IPS DF 6.9 (cell line): ENCODE data around the gene LRP1B.

Experiments
- DNase-seq: peaks from one replicate; pipeline ENCODE4 v3.0.0-alpha.2; 2013; ENCODE audit warnings: low read depth, low spot score
- H3K27ac ChIP-seq: one replicate; pipeline ENCODE4 v1.5.1; 2013; ENCODE audit warnings: low read length, control low read depth
- H3K27me3 ChIP-seq: 2 replicates; pipeline ENCODE4 v1.6.1; 2013; ENCODE audit warnings: mild to moderate bottlenecking, low read length; ENCODE audit not compliant: control insufficient read depth, insufficient read depth
- H3K36me3 ChIP-seq: 2 replicates; pipeline ENCODE4 v1.6.1; 2013; ENCODE audit warnings: low read length; ENCODE audit not compliant: control insufficient read depth, insufficient read depth
- H3K4me1 ChIP-seq: 2 replicates; pipeline ENCODE4 v1.6.1; 2013; ENCODE audit warnings: low read length; ENCODE audit not compliant: control insufficient read depth, insufficient read depth
- H3K4me3 ChIP-seq: 2 replicates; pipeline ENCODE4 v1.5.1; 2013; ENCODE audit warnings: mild to moderate bottlenecking, low read length
- H3K9me3 ChIP-seq: 2 replicates; pipeline ENCODE4 v1.6.1; 2013; ENCODE audit warnings: low read length, inconsistent platforms; ENCODE audit not compliant: control insufficient read depth, insufficient read depth
- WGBS: extraction: QIAGEN DNeasy Blood & Tissue Kit; methylation state at CpG from one replicate; pipeline ENCODE4 v1.1.7; 2013; ENCODE audit warnings: mixed read lengths, missing lambda C conversion rate; ENCODE audit not compliant: insufficient read length, insufficient coverage; 5-methylcytosine and 5-hydroxymethylcytosine counted together

The LRP1B gene

DNA sequence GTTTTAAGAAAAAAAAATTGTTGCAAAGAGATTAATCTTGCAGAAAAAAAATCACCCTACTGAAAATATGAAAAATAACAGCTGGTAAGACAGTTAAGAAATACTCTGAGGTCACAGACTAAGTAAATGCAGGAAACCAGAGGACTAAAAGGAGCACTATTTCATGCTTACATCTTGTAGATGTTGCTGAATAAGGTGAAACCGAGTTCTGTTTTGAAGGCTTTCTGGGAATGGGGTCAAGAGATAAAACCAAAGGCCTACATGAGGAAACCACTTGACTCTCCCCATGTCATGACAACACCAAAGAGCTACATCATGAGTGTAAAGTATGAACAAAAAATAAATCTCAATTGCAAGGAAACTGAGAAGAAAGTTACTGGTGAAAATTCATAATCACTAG lies 197.6 kb downstream of the LRP1B start:
- H3K4me3 ChIP-seq = no peak overlapping the region
- H3K36me3 ChIP-seq = no peaks in the 10 kb centered on the region
- no peaks in the 10 kb centered on the region for H3K9me3 ChIP-seq
- H3K27me3 ChIP-seq = no peaks in the 10 kb centered on the region
- no peak for DNase-seq
- WGBS = no CpG with 5 or more reads among the region's 1 CpG
- H3K27ac ChIP-seq = no peak overlapping the region
- no peaks in the 10 kb centered on the region for H3K4me1 ChIP-seq

DNA sequence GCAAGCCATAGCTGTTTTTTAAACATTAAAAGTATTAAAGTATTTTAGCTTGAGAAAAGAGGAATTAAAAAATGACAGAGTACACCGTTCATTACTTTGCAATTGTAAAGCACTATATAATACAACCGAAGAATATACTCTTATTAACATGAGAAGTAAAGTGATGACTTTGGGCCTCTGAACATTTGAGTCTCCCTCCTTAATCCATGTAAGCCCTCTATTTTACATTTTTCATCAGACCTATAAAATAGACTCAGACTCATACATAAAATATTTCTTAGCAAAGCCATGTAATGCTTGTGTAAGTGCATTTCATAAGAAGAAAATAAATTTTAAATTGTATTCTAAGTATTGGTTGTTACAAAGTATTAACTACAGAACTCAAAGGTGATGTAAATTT lies 198.6 kb downstream of the LRP1B start:
- no peak overlapping the region for H3K4me3 ChIP-seq
- no peaks in the 10 kb centered on the region for H3K4me1 ChIP-seq
- DNase-seq = no peak
- H3K9me3 ChIP-seq = no peaks in the 10 kb centered on the region
- H3K27me3 ChIP-seq = no peaks in the 10 kb centered on the region
- H3K36me3 ChIP-seq = no peaks in the 10 kb centered on the region
- H3K27ac ChIP-seq = no peak overlapping the region
- WGBS = no CpG with 5 or more reads among the region's 2 CpGs

DNA sequence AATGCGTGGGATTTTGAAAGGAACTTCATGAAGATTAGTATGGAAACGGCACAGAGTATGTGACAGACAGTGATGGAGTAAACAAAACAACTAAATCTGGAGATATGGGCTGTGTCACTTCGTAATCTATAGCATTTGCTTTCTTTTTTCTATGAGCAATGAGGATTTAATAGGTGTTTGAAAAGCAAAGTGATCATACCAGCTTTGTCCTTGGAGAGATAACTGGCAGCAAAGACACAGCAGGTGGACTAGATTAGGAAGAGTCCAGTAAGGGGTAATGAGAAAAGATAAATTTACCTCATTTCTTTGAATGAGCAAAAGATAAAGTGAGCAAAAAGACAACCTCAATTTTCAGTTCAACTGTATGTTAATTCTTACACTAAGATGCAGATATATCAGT lies 199.0 kb downstream of the LRP1B start:
- no peaks in the 10 kb centered on the region for H3K27me3 ChIP-seq
- no peaks in the 10 kb centered on the region for H3K4me1 ChIP-seq
- no peaks in the 10 kb centered on the region for H3K9me3 ChIP-seq
- no peak for DNase-seq
- H3K27ac ChIP-seq = no peak overlapping the region
- no peak overlapping the region for H3K4me3 ChIP-seq
- no CpG with 5 or more reads among the region's 3 CpGs for WGBS
- no peaks in the 10 kb centered on the region for H3K36me3 ChIP-seq

DNA sequence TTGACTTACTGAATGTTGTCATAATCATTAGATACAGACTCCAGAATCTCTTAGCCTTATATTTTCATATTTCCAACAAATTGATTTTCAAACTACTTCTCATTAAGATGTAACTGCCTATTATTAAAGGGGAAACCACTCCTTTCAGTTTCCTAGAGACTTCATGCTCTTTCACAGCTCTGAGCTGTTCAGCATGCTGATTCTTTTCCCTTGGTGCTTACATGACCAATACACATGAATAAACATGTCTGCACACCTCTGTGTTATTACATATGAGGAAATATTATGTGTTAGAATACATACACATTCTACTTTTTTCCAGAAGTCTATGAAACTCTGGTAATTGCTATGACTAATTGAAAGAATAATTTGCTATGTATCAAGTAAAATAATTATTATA lies 200.0 kb downstream of the LRP1B start:
- H3K4me1 ChIP-seq = no peaks in the 10 kb centered on the region
- no peak for DNase-seq
- no peaks in the 10 kb centered on the region for H3K36me3 ChIP-seq
- no peaks in the 10 kb centered on the region for H3K27me3 ChIP-seq
- no peak overlapping the region for H3K27ac ChIP-seq
- no peaks in the 10 kb centered on the region for H3K9me3 ChIP-seq
- H3K4me3 ChIP-seq = no peak overlapping the region

DNA sequence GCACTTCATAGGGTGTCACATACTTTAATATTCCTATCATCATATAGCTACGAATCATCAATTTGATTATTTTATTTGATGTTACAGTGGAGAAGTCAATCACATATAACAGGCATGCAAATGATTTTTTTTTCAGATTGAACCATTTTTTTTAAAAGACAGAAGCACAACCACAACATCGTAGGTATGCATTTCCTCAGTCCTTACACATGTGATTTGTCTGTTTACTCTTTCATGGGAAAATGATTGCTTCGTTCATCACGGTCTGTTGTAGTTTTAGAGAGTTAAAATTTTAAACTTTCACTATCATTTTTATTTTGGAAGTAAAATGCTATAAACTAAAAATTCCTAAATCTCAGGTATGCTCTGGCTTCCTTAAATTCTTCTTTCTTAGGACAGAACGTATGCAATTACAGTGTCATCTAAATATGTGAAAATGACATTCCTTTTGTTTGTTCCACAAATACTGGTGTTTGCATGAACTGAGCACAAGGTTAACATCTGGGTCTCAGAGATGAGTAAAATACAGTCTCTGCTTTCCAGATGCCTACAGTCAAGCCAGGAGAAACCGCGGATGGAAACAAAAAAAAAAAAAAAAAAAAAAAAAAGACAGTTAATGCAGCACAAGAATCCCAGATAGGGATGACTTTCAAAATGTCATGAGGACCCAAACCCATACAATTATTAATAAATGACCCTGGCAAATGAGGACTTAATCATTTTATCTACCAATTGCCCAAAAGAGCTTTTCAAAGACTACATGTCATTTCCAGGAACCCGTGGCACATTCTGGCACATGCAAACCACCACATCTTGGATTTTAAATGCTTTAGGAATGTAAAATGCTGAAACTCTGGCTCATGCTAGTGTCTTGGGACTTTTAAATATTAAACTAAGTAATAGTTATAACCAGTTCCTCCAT lies 201.2 kb downstream of the LRP1B start:
- no CpG with 5 or more reads among the region's 8 CpGs for WGBS
- DNase-seq = no peak
- Histone ChIP-seq H3K36me3 (no peaks in the 10 kb centered on the region), H3K9me3 (no peaks in the 10 kb centered on the region), H3K27ac (no peak overlapping the region), H3K4me3 (no peak overlapping the region), H3K27me3 (no peaks in the 10 kb centered on the region), H3K4me1 (no peaks in the 10 kb centered on the region)

DNA sequence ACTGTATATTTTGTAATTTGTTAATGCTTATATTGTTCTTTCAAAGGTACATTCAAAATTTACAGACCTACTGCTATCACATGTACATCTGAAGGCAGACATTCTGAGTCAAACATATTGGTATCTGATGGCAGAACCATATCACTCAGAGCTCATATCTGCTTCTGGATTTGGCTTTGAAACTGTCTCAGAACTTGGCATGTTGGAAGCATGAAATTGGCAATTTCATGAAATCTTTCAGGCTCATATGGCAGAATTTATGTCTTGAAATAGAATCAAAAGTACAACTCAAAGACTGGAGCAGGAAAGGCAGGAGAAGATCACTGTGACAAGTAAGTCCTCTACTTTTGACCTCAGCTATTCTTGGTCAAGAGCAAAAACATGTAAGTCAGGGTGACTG lies 202.3 kb downstream of the LRP1B start:
- H3K4me1 ChIP-seq = no peaks in the 10 kb centered on the region
- no peak overlapping the region for H3K4me3 ChIP-seq
- H3K36me3 ChIP-seq = no peaks in the 10 kb centered on the region

DNA sequence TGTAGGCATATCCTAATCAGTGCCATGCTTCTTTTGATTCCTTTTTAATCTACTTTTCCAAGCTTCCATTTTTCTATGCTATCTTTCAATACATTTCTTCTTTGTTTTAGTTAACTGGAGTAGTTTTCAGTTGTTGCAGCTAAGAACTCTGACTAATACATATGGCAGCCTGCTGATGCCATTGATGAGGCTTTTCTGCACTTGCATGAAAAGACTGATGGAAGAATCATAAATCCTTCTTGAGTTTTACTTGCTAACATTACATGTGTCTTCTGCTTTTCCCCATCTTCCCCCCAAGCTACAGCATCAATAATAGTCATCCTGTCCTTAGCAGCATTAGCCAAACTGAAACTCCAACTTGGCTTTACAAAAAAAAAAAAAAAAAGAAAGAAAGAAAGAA lies 203.3 kb downstream of the LRP1B start:
- Histone ChIP-seq H3K4me1 (no peaks in the 10 kb centered on the region), H3K9me3 (no peaks in the 10 kb centered on the region), H3K36me3 (no peaks in the 10 kb centered on the region)

More for the DNA sequence above, 202.3 kb downstream of the LRP1B start:
- Histone ChIP-seq H3K27me3 (no peaks in the 10 kb centered on the region), H3K27ac (no peak overlapping the region), H3K9me3 (no peaks in the 10 kb centered on the region)
- no peak for DNase-seq

DNA sequence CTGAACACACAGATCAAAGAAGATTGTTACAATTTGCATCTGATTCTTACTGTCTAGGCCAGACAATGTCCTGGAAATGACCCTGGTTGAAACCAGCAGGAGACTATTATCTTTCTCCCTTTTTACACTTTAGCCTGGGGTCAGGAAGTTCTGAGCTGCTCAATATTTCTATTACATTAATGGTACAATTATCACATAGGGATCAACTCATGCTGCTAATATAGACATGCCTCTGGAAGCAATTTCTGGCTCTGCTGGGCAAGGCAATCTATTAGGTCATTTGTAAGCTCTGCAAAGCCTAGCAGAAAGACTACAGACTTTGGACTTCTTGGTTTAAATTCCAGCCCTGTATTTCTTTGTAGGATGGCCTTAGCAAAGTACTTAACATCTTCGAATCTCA lies 205.3 kb downstream of the LRP1B start:
- DNase-seq = no peak
- Histone ChIP-seq H3K4me1 (no peaks in the 10 kb centered on the region), H3K4me3 (no peak overlapping the region), H3K27ac (no peak overlapping the region), H3K27me3 (no peaks in the 10 kb centered on the region), H3K36me3 (no peaks in the 10 kb centered on the region), H3K9me3 (no peaks in the 10 kb centered on the region)
- no CpG with 5 or more reads among the region's 1 CpG for WGBS

More for the DNA sequence above, 203.3 kb downstream of the LRP1B start:
- Histone ChIP-seq H3K4me3 (no peak overlapping the region), H3K27me3 (no peaks in the 10 kb centered on the region), H3K27ac (no peak overlapping the region)
- no peak for DNase-seq

DNA sequence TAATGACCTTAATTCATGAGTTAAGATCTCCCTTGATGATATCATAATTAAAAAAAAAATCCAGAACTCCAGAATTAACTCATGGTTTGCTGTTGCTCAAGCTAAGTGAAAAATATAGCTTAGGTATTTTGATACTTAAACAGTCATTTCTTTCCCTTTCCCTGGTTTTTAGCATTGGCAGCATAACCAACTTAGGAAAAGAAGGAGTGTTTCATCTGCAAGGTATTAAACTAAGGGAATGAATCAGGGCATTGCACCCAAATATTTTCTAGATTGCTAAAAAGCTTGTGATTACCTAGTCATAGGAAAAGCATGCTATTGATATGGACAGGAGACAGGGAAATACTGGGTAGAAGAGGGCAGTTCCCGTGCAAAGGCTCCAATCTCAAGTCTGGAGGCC lies 207.2 kb downstream of the LRP1B start:
- Histone ChIP-seq H3K9me3 (no peaks in the 10 kb centered on the region), H3K27ac (no peak overlapping the region), H3K4me3 (no peak overlapping the region), H3K36me3 (no peaks in the 10 kb centered on the region), H3K4me1 (no peaks in the 10 kb centered on the region), H3K27me3 (no peaks in the 10 kb centered on the region)
- WGBS = no CpG with 5 or more reads among the region's 1 CpG
- no peak for DNase-seq

DNA sequence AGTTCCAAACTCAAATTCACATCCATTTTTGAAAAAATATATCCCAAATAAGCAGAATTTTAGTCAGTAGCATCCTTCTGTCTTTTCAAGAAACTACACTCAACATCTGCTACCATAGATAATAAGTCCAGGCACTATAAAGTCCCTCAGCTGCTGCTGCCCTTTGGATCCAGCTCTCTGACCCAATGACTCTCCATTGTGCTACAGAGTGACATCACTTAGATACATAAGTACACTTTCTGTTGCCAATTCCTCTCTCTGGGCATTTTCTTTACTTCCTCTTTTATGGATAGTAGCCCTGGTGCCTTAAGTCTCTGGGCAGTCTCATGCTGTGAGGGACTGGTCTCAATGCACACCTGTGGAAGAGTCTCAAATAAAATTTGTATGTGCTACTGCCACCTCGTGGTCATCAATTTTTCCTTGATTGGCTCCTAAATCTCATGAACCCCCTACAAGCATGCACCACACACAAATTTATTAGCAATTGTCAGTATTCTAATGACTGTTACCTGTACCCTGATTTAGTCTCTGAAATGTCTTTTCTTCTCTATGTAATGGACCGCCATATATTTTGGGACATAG lies 219.2 kb downstream of the LRP1B start:
- no CpG with 5 or more reads among the region's 2 CpGs for WGBS
- DNase-seq = peak; percentile 63
- Histone ChIP-seq H3K27ac (no peak overlapping the region), H3K36me3 (no peaks in the 10 kb centered on the region), H3K4me1 (peaks cover 1% of the 10 kb centered on the region; the same call in 1 of the 2 replicates), H3K27me3 (no peaks in the 10 kb centered on the region), H3K9me3 (no peaks in the 10 kb centered on the region), H3K4me3 (no peak overlapping the region)

DNA sequence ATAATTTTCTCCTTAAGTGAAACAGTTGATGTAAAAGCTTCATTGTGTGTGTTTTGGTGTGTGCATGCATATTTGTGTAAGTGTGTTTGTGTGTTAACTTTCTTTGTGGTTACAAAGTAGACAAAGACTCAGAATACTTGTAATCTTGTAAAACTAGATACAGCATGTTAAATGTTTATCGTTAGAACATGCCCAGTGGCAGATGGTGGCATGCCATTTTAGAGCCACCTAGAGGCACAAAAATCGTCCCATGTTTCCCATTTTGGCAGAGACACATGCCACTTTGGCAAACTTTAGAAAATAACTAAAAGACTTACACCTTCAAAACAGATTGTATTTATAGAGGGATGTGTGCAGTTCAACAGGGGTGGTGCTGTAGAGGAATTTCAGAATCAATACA lies 224.1 kb downstream of the LRP1B start:
- H3K9me3 ChIP-seq = no peaks in the 10 kb centered on the region
- no CpG with 5 or more reads among the region's 2 CpGs for WGBS
- no peak for DNase-seq
- no peaks in the 10 kb centered on the region for H3K36me3 ChIP-seq
- peaks cover 1% of the 10 kb centered on the region; the same call in 1 of the 2 replicates for H3K4me1 ChIP-seq
- H3K27ac ChIP-seq = no peak overlapping the region
- no peaks in the 10 kb centered on the region for H3K27me3 ChIP-seq
- no peak overlapping the region for H3K4me3 ChIP-seq
